Pancreas (tissue), 10 donors: ENCODE data around the gene RAB4A. TPM values are rescaled to one million over a fixed set of nuclear protein-coding genes. Genes with fewer than 3 reads are reported as not detected.

Source experiments
- ATAC-seq, 4 donors: fragments of 200-7000 bp; cut with Tn5 transposase; one replicate each; pipeline versions ENCODE4 v1.8.0 to v1.9.1; 2020; ENCODE audit warnings: mild to moderate bottlenecking in 4 of 4, moderate library complexity in 4 of 4
- DNase-seq, 6 donors: peaks; one replicate each; pipeline ENCODE4 v3.0.0-alpha.2; 2020
- FAIRE-seq: peaks from 2 replicates; lab custom pipeline; 2012; peaks lifted over from hg19 to GRCh38; lab: Jason Lieb, UNC
- H3K27ac ChIP-seq, 4 donors: fragments of 200-600 bp; sonication (generic); 1 replicate in 3 of 4; 2 replicates in 1 of 4; pipeline versions ENCODE4 v1.5.0 to v1.8.0; 2020
- H3K27me3 ChIP-seq, 4 donors: fragments of 200-600 bp; one replicate each; pipeline ENCODE4 v1.8.0; 2021
- H3K36me3 ChIP-seq, 3 donors: fragments of 200-600 bp; sonication (generic) in 1 of 3; one replicate each; pipeline versions ENCODE4 v1.5.0 to v1.8.0; 2020 to 2021
- H3K4me1 ChIP-seq, 3 donors: fragments of 200-600 bp; one replicate each; pipeline ENCODE4 v1.8.0; 2021
- H3K4me3 ChIP-seq, 4 donors: fragments of 200-600 bp; sonication (generic) in 2 of 4; one replicate each; pipeline versions ENCODE4 v1.5.0 to v1.8.0; 2020 to 2021
- H3K9me3 ChIP-seq, 4 donors: fragments of 200-600 bp; one replicate each; pipeline ENCODE4 v1.8.0; 2021
- WGBS, 2 donors: extraction: QIAGEN DNeasy Blood & Tissue Kit; methylation state at CpG; one replicate each; pipeline ENCODE4 v1.1.7; 2013; 5-methylcytosine and 5-hydroxymethylcytosine counted together
- intact Hi-C, 3 donors: fragments of 100-400 bp; cut with DNase I; formaldehyde crosslinking; loops; one replicate each; pipeline versions ENCODE4 v1.11.1 to v1.14.2; 2022
- polyA plus RNA-seq, 2 donors: library from polyadenylated mRNA; stranded (reverse); fragments of 200-250 nt; gene quantifications; one replicate each; pipeline ENCODE4 v1.2.3, GENCODE V29; 2013
- total RNA-seq, 6 donors: library from RNA; stranded (reverse); fragmentation: NEBNext Ultra II Directional in 4 of 6; extraction: Animal tissue kit (Norgen Biotek cat#: 25700) in 4 of 6; gene quantifications; one replicate each; pipeline versions ENCODE4 v1.2.1 to v1.2.4, GENCODE V29; 2021 to 2023
- TF ChIP-seq, protein P1 (sequence below), 4 donors: fragments of 200-600 bp; sonication (generic) in 3 of 4; IDR thresholded peaks; one replicate each; pipeline versions ENCODE4 v1.5.0 to v1.8.0; 2021; ENCODE audit warnings: antibody characterized with exemption in 4 of 4
- donor health status: healthy with polysubstance abuse.
- donor health status: DM: no; HTN: no; CAD: no; lungs with moderate emphysema.
- donor health status: DM: no; HTN: no; CAD: no.
- donor health status: control.
- donor health status: control.
- donor health status: Bipolar disorder and iron deficiency.
- donor health status: DM: yes; HTN: yes; CAD: no.
- donor health status: DM: no; HTN: no; CAD: no.
- donor health status: DM: no; HTN: no; CAD: no.
- donor health status: DM: yes; HTN: yes; CAD: no.

Gene RAB4A
- total and polyA plus RNA-seq, 8 donors: 14.5 to 67.4 (median 53.7) TPM

DNA sequence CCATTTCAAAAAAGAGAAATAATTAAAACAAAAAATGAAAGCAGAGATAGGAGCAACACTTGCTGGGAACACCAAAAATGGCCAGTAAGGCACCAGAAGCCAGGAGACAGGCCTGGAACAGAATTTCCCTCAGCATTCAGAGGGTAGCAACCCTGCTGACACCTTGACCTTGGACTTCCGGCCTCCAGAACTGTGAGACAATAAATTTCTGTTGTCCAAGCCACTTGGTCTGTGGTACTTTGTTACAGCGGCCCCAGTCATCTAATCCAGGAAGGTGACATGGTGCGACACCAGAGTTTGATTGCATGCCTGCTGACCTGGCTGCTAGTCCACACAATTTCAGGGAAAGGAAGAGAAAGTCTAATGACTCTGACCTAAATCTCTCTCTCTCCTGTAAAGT, 10.6 kb upstream of the RAB4A start:
- Histone ChIP-seq H3K27ac (no peak overlapping the region), H3K36me3 (no peaks in the 10 kb centered on the region), H3K4me3 (no peak overlapping the region), H3K27me3 (no peaks in the 10 kb centered on the region), H3K9me3 (no peaks in the 10 kb centered on the region), H3K4me1 (peaks cover 0 to 4% (median 0%) of the 10 kb centered on the region in 3 donors)
- DNase-seq (peak in 1 of 6 donors; percentile 3), FAIRE-seq (no peak), ATAC-seq (no peak)
- intact Hi-C loops: loop anchor here in 2 of 3 donors (5.0 to 10.0 kb wide), 2 partner anchors 215 to 217 kb away; no protein-coding TSS in a partner anchor
- WGBS, 2 donors: 70% methylated on average over 3 of the region's 3 CpGs
- TF ChIP-seq, protein P1, sequence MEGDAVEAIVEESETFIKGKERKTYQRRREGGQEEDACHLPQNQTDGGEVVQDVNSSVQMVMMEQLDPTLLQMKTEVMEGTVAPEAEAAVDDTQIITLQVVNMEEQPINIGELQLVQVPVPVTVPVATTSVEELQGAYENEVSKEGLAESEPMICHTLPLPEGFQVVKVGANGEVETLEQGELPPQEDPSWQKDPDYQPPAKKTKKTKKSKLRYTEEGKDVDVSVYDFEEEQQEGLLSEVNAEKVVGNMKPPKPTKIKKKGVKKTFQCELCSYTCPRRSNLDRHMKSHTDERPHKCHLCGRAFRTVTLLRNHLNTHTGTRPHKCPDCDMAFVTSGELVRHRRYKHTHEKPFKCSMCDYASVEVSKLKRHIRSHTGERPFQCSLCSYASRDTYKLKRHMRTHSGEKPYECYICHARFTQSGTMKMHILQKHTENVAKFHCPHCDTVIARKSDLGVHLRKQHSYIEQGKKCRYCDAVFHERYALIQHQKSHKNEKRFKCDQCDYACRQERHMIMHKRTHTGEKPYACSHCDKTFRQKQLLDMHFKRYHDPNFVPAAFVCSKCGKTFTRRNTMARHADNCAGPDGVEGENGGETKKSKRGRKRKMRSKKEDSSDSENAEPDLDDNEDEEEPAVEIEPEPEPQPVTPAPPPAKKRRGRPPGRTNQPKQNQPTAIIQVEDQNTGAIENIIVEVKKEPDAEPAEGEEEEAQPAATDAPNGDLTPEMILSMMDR (IDR thresholded peaks at IDR 0.05): no peak

DNA sequence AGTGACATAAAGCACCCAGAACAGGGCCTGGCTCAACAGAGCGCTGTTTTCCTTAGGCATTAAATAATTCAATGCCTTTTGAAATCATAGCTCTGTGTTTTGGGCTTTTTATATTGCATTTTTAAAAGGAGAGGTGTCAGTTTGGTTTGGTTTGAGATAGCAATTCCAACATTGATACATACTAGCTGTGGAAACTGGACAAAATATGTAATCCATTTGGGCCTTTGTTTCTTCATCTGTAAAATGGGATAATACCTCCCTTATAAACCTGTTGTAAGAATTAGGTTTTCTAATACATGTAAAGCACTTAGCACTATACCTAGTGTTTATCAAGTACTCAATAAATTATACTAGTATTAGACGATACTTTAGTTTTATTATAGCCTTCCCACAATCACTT, 8.7 kb upstream of the RAB4A start:
- FAIRE-seq (no peak), DNase-seq (no peak), ATAC-seq (no peak)
- Histone ChIP-seq H3K36me3 (no peaks in the 10 kb centered on the region), H3K27ac (no peak overlapping the region), H3K4me1 (peaks cover 0 to 4% (median 0%) of the 10 kb centered on the region in 3 donors), H3K27me3 (no peaks in the 10 kb centered on the region), H3K4me3 (no peak overlapping the region), H3K9me3 (no peaks in the 10 kb centered on the region)
- TF ChIP-seq, protein P1 (IDR thresholded peaks at IDR 0.05): no peak
- intact Hi-C loops: loop anchor here in 2 of 3 donors (5.0 to 10.0 kb wide), 2 partner anchors 213 to 215 kb away; no protein-coding TSS in a partner anchor
- 94% methylated on average over 2 of the region's 2 CpGs for WGBS, 2 donors

DNA sequence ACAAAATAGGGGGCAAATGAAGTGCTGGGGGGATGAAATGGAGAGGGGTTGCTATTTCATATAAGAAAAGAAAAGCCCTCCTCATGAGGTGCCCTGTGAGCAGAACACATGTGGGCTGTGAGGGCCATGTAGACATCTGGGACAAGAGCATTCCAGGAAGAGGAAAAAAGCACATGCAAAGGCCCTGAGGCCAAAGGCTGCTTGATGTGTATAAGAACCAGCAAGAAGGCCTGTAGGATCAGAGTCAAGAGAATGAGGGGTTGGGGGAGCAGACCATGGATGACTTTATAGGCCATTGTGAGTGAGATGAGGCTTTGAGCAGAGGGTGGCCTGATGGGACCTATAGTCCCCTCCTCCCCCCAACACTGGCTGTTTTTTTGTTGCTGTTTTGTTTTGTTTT, 7.7 kb upstream of the RAB4A start:
- no peak for FAIRE-seq
- no peaks in the 10 kb centered on the region for H3K9me3 ChIP-seq
- no peaks in the 10 kb centered on the region for H3K36me3 ChIP-seq
- TF ChIP-seq, protein P1 (IDR thresholded peaks at IDR 0.05): no peak
- intact Hi-C loops: loop anchor here in 2 of 3 donors (5.0 to 10.0 kb wide), 2 partner anchors 212 to 214 kb away; no protein-coding TSS in a partner anchor
- peaks cover 0 to 1% (median 0%) of the 10 kb centered on the region in 3 donors for H3K4me1 ChIP-seq
- no peak overlapping the region for H3K4me3 ChIP-seq
- ATAC-seq: no peak
- no peak overlapping the region for H3K27ac ChIP-seq
- H3K27me3 ChIP-seq: no peaks in the 10 kb centered on the region
- no peak for DNase-seq

DNA sequence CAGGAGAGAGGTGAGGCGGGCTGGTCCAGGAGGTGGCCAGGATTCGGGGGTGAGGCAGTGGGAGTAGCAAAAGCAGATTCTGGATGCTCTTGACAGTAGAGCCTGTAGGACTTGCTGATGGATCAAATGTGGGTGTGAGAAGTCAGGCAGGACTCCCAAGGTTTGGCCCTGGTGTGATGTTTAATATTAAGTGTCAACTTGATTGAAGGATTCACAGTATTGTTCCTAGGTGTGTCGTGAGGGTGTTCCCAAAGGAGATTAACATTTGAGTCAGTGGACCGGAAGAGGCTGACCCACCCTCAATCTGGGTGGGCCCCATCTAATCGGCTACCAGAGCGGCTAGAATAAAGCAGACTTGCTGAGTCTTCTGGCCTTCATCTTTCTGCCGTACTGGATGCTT, 6.8 kb upstream of the RAB4A start:
- Histone ChIP-seq H3K4me1 (peaks cover 0 to under 1% (median 0%) of the 10 kb centered on the region in 3 donors), H3K27me3 (no peaks in the 10 kb centered on the region), H3K27ac (no peak overlapping the region), H3K9me3 (no peaks in the 10 kb centered on the region), H3K36me3 (no peaks in the 10 kb centered on the region), H3K4me3 (no peak overlapping the region)
- no peak for ATAC-seq
- intact Hi-C loops: loop anchor here in 2 of 3 donors (5.0 to 10.0 kb wide), 2 partner anchors 211 to 213 kb away; no protein-coding TSS in a partner anchor
- DNase-seq: no peak
- FAIRE-seq: no peak
- TF ChIP-seq, protein P1 (IDR thresholded peaks at IDR 0.05): no peak
- 84 to 93% methylated on average over 7 of the region's 7 CpGs for WGBS, 2 donors

DNA sequence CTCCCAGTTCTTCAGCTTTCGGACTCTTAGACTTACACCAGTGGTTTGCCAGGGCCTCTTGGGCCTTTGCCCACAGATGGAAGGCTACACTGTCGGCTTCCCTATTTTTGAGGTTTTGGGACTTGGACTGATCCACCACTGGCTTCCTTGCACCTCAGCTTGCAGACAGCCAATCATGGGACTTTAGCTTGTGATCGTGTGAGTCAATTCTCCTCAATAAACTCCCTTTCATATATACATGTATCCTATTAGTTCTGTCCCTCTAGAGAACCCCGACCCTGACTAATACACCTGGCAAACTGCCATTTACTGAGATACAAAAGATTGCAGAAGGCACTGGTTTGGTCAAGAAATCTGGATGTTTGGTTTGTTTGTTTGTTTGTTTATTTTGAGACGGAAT, 6.4 kb upstream of the RAB4A start:
- intact Hi-C loops: loop anchor here in 2 of 3 donors (5.0 to 10.0 kb wide), 2 partner anchors 210 to 213 kb away; no protein-coding TSS in a partner anchor
- TF ChIP-seq, protein P1 (IDR thresholded peaks at IDR 0.05): no peak
- no peaks in the 10 kb centered on the region for H3K9me3 ChIP-seq
- no peak overlapping the region for H3K4me3 ChIP-seq
- H3K27ac ChIP-seq: no peak overlapping the region
- no peak for ATAC-seq
- no peak for FAIRE-seq
- H3K36me3 ChIP-seq: no peaks in the 10 kb centered on the region
- H3K27me3 ChIP-seq: no peaks in the 10 kb centered on the region
- DNase-seq: no peak
- 86% methylated on average over 5 of the region's 5 CpGs for WGBS, 2 donors
- peaks cover 0 to 5% (median 0%) of the 10 kb centered on the region in 3 donors for H3K4me1 ChIP-seq
